Osteocyte (in vitro differentiated cells): Measurements from ENCODE around the gene CD82. TPM values are rescaled to one million over a fixed set of nuclear protein-coding genes. Genes with fewer than 3 reads are reported as not detected.
"Not testable (repeated sequence)": the region's sequence is repeated elsewhere in the genome, so short reads cannot be mapped to it uniquely, and the experiment has no call there.

ENCODE experiments used
- DNase-seq: peaks from one replicate; pipeline ENCODE4 v3.0.0; 2021; ENCODE audit warnings: mixed read lengths; ENCODE audit not compliant: unreplicated experiment; ENCODE audit errors: extremely low spot score
- H3K27ac Mint-ChIP-seq: one replicate; pipeline ENCODE4 v1.8.0; 2021; ENCODE audit warnings: mild to moderate bottlenecking, mixed read lengths; ENCODE audit not compliant: unreplicated experiment
- H3K27me3 Mint-ChIP-seq: one replicate; pipeline ENCODE4 v1.8.0; 2021; ENCODE audit warnings: mixed read lengths; ENCODE audit not compliant: unreplicated experiment
- H3K36me3 Mint-ChIP-seq: one replicate; pipeline ENCODE4 v1.8.0; 2021; ENCODE audit warnings: mixed read lengths; ENCODE audit not compliant: unreplicated experiment
- H3K4me1 Mint-ChIP-seq: one replicate; pipeline ENCODE4 v1.8.0; 2021; ENCODE audit warnings: mixed read lengths; ENCODE audit not compliant: unreplicated experiment
- H3K4me3 Mint-ChIP-seq: one replicate; pipeline ENCODE4 v1.8.0; 2021; ENCODE audit warnings: mild to moderate bottlenecking, moderate library complexity, mixed read lengths; ENCODE audit not compliant: unreplicated experiment
- H3K9me3 Mint-ChIP-seq: one replicate; pipeline ENCODE4 v1.8.0; 2021; ENCODE audit warnings: mixed read lengths; ENCODE audit not compliant: unreplicated experiment
- total RNA-seq: library from RNA; stranded (reverse); gene quantifications from 2 replicates; pipeline ENCODE4 v1.2.1, GENCODE V29; 2021
- TF ChIP-seq, protein P1 (sequence below): fragments of 200-600 bp; sonication (generic); IDR thresholded peaks from 2 replicates; pipeline ENCODE4 v1.5.0; 2021; ENCODE audit warnings: antibody characterized with exemption, mild to moderate bottlenecking, moderate library complexity

CD82 gene
- total RNA-seq, 1 donor from 2014 or later, result 34.6 TPM

DNA sequence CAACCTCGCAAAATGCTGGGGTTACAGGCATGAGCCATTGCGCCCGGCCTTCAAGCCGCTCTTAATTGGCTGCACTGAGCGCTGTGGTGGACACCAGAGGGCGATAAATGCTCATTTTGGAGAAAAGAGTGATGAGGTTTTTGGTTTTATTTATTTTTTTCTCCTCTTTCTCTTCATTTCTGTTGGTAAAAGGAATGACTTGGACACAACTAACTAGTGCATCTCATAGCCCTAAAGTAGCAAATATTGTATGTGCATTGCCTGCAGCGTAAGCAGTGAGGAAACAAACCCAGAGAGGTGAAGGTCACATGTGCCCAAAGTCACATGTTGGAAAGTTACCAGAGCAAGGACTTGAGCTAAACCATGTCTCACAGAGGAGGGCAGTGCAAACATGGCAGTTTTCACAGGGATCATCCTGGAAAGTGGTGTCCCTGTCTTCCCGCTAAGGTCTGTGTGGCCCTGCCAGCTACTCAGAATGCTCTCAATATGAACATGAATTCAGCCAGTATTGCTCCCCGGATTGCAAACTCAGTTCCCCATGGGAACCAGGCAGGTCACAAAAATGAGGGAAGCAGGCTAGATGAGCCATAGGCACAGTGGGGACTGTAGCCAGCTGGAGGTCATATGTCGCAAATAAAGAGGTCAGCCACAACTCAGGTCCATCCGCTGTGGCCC is 8.6 kb upstream of the CD82 start:
- peaks cover 5% of the 10 kb centered on the region for H3K9me3 Mint-ChIP-seq
- H3K36me3 Mint-ChIP-seq, result no peaks in the 10 kb centered on the region
- peaks cover 4% of the 10 kb centered on the region for H3K27me3 Mint-ChIP-seq
- DNase-seq, result no peak
- TF ChIP-seq, protein P1, sequence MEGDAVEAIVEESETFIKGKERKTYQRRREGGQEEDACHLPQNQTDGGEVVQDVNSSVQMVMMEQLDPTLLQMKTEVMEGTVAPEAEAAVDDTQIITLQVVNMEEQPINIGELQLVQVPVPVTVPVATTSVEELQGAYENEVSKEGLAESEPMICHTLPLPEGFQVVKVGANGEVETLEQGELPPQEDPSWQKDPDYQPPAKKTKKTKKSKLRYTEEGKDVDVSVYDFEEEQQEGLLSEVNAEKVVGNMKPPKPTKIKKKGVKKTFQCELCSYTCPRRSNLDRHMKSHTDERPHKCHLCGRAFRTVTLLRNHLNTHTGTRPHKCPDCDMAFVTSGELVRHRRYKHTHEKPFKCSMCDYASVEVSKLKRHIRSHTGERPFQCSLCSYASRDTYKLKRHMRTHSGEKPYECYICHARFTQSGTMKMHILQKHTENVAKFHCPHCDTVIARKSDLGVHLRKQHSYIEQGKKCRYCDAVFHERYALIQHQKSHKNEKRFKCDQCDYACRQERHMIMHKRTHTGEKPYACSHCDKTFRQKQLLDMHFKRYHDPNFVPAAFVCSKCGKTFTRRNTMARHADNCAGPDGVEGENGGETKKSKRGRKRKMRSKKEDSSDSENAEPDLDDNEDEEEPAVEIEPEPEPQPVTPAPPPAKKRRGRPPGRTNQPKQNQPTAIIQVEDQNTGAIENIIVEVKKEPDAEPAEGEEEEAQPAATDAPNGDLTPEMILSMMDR, result peak; percentile 92
- no peak overlapping the region for H3K27ac Mint-ChIP-seq
- no peak overlapping the region for H3K4me3 Mint-ChIP-seq
- peaks cover 9% of the 10 kb centered on the region for H3K4me1 Mint-ChIP-seq

DNA sequence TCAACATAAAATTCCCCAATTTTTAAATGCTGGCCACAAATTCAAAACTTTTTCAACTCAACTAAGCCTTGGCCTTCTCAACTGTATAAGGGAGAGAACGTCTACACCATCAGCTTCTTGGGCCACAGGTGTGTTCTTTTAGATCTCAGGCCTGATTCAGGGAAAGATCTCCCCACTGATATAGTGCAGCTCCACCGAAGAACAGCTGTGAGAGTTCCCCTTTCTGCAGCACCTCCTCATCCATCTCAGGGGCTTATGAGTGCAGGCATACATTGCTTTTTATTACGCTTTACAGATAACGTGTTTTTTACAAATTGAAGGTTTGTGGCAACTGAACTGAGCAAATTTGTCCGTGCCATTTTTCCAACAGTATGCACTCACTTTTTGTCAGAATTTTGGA is 8.0 kb upstream of the CD82 start:
- no peak overlapping the region for H3K27ac Mint-ChIP-seq
- peaks cover 3% of the 10 kb centered on the region for H3K27me3 Mint-ChIP-seq
- DNase-seq, result no peak
- H3K36me3 Mint-ChIP-seq, result no peaks in the 10 kb centered on the region
- H3K9me3 Mint-ChIP-seq, result peaks cover 5% of the 10 kb centered on the region
- H3K4me3 Mint-ChIP-seq, result no peak overlapping the region
- H3K4me1 Mint-ChIP-seq, result peaks cover 9% of the 10 kb centered on the region
- TF ChIP-seq, protein P1, result no peak

DNA sequence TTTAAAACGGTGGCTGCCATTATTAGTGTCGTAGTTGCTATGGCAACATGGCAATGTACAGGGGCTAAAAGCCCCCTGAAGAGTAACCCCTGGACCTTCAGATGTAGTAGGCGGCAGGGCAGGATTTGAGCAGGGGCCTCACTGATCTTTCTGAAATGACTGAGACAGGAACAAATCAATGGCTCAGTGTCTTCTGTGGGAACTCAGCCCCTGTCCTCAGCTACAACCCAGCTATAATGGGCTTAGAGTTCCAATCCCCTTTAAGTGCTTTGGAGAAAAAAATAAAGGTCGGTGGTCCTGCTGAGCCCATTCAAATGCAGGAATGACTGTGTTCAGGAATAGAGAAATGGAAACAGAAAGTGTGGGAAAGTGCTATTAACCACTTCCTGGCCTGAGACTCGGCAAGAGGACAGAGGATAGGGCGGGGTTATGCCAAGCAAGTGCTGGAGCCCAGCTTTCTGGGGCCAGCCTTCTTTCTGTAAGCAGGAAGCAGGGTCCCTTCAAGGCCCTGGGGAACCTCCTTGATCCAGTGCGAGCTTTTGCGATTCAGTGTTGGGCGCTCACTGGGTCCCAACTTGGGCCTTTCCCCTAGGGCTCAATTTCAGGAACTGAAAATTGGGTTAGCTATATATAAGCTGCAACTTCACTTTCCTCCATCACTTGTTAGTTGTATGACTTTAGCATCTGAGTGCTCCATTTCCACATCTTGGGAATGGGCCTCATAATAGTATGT is 6.1 kb upstream of the CD82 start:
- no peak for DNase-seq
- TF ChIP-seq, protein P1, result no peak
- Mint-ChIP-seq H3K27me3 (no peaks in the 10 kb centered on the region), H3K36me3 (no peaks in the 10 kb centered on the region), H3K9me3 (no peaks in the 10 kb centered on the region), H3K4me1 (peaks cover 20% of the 10 kb centered on the region), H3K27ac (no peak overlapping the region), H3K4me3 (no peak overlapping the region)

DNA sequence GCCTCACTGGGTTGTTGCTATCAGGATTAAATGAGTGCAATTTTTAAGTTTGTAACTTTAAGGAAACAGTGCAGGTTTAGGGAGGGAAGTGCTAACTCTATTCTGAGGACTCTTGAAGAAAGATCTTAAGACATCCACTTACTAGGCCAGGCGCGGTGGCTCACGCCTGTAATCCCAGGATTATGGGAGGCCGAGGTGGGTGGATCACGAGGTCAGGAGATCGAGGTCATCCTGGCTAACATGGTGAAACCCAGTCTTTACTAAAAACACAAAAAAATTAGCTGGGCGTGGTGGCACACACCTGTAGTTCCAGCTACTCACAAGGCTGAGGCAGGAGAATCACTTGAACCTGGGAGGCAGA is 5.5 kb upstream of the CD82 start:
- H3K27ac Mint-ChIP-seq, DNase-seq, H3K4me3 Mint-ChIP-seq, H3K36me3 Mint-ChIP-seq, H3K27me3 Mint-ChIP-seq, H3K9me3 Mint-ChIP-seq: not testable (repeated sequence)
- peaks cover 25% of the 10 kb centered on the region for H3K4me1 Mint-ChIP-seq

DNA sequence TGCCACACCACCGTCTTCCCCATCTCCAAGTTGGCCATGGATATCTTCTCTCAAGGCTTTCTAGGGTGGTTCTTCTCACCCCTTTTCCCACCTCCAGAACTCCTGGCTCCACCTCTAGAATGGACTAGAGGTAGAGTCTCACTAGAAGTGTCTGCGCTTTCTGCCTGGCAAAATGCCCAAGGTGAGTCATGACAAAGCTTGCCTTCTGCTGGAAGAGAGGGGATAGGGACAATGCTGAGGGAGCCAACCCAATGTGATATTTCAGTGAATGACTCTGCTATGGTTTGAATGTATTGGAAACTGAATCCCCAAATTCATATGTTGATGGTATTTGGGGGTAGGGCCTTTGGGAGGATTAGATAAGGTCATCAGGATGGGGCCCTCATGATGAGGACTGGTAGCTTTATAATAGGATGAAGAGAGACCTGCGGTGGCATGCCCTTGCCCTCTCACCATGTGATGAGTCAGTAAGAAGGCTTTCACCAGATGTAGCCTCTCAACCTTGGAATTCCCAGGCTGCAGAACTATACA is 4.1 kb upstream of the CD82 start:
- H3K4me3 Mint-ChIP-seq, result no peak overlapping the region
- TF ChIP-seq, protein P1, result no peak
- H3K4me1 Mint-ChIP-seq, result peaks cover 29% of the 10 kb centered on the region
- H3K36me3 Mint-ChIP-seq, result no peaks in the 10 kb centered on the region
- H3K27me3 Mint-ChIP-seq, result no peaks in the 10 kb centered on the region
- H3K9me3 Mint-ChIP-seq, result no peaks in the 10 kb centered on the region
- no peak overlapping the region for H3K27ac Mint-ChIP-seq
- no peak for DNase-seq
